PC-9 (cell line): Measurements from ENCODE around the gene TAPBP. TPM values are rescaled to one million over a fixed set of nuclear protein-coding genes. Genes with fewer than 3 reads are reported as not detected.

Source experiments
- BruUV-seq: library from RNA; stranded (reverse); fragments of 400-500 nt; replicated peaks from 2 replicates; lab custom pipeline; 2021; lab: Mats Ljungman, UMichigan
- CTCF ChIA-PET: fragments of 300-600 bp; sonication (Branson Sonifier 250); formaldehyde crosslinking; loops from one replicate; lab custom pipeline; 2022; ENCODE audit warnings: antibody characterized with exemption; lab: Charles Lee
- POLR2A ChIA-PET: fragments of 300-600 bp; sonication (Branson Sonifier 250); formaldehyde crosslinking; loops from one replicate; lab custom pipeline; 2022; ENCODE audit warnings: antibody characterized with exemption; ENCODE audit not compliant: unreplicated experiment; lab: Charles Lee
- DNase-seq, 2 experiments: peaks; one replicate each; pipeline versions ENCODE4 v3.0.0 to v3.0.0-alpha.2; 2015 to 2022; ENCODE audit warnings: mixed read lengths in 1 of 2
- H2AFZ ChIP-seq: fragments of 200-600 bp; sonication (generic); 2 replicates; pipeline ENCODE4 v1.8.1; 2017; ENCODE audit warnings: antibody characterized with exemption
- H3F3A ChIP-seq: fragments of 200-600 bp; sonication (generic); 2 replicates; pipeline ENCODE4 v1.8.1; 2017; ENCODE audit warnings: antibody characterized with exemption, mild to moderate bottlenecking, low read depth; ENCODE audit not compliant: insufficient read depth
- H3K27ac ChIP-seq: fragments of 200-600 bp; sonication (generic); 2 replicates; pipeline ENCODE4 v1.6.1; 2016; ENCODE audit warnings: mixed run types
- H3K27me3 ChIP-seq: fragments of 200-600 bp; sonication (generic); 2 replicates; pipeline ENCODE4 v1.6.1; 2016; ENCODE audit warnings: low read depth, mixed run types; ENCODE audit not compliant: insufficient read depth
- H3K36me3 ChIP-seq: fragments of 200-600 bp; sonication (generic); 2 replicates; pipeline ENCODE4 v1.6.1; 2016; ENCODE audit warnings: low read depth, mixed run types
- H3K4me1 ChIP-seq: fragments of 200-600 bp; sonication (generic); replicated peaks from 2 replicates; pipeline ENCODE4 v1.6.1; 2016; ENCODE audit warnings: mixed run types; ENCODE audit not compliant: insufficient read depth
- H3K4me2 ChIP-seq: fragments of 200-600 bp; sonication (generic); 2 replicates; pipeline ENCODE4 v1.6.1; 2017; ENCODE audit warnings: mixed run types
- H3K4me3 ChIP-seq: fragments of 200-600 bp; sonication (generic); 2 replicates; pipeline ENCODE4 v1.6.1; 2016; ENCODE audit warnings: mixed run types
- H3K79me2 ChIP-seq: fragments of 200-600 bp; sonication (generic); 2 replicates; pipeline ENCODE4 v1.6.1; 2017; ENCODE audit warnings: low read depth, mixed run types
- H3K9me2 ChIP-seq: fragments of 200-600 bp; sonication (generic); 2 replicates; pipeline ENCODE4 v1.8.1; 2017; ENCODE audit warnings: mild to moderate bottlenecking; ENCODE audit not compliant: insufficient read depth
- H3K9me3 ChIP-seq: fragments of 200-600 bp; sonication (generic); 2 replicates; pipeline ENCODE4 v1.8.1; 2016; ENCODE audit warnings: low read depth; ENCODE audit not compliant: insufficient read depth
- H4K20me1 ChIP-seq: fragments of 200-600 bp; sonication (generic); 2 replicates; pipeline ENCODE4 v1.8.1; 2017; ENCODE audit not compliant: insufficient read depth
- EZH2 ChIP-seq: fragments of 200-600 bp; sonication (generic); IDR thresholded peaks from 2 replicates; pipeline ENCODE4 v1.8.0; 2017; ENCODE audit warnings: antibody characterized with exemption, low read depth
- intact Hi-C: fragments of 100-400 bp; cut with micrococcal nuclease; formaldehyde crosslinking; loops from one replicate; pipeline ENCODE4 v1.10.0; 2022; ENCODE audit not compliant: unreplicated experiment
- total RNA-seq: library from RNA; stranded (reverse); gene quantifications from 2 replicates; pipeline ENCODE4 v1.2.3, GENCODE V29; 2021
- TF ChIP-seq, protein P1 (sequence below): fragments of 200-600 bp; sonication (generic); conservative IDR thresholded peaks from 2 replicates; pipeline ENCODE4 v1.6.1; 2017; ENCODE audit warnings: mixed run types, antibody characterized with exemption, mild to moderate bottlenecking, moderate library complexity

Gene TAPBP
- total RNA-seq, 1 experiment from 2014 or later, result 156 TPM

DNA sequence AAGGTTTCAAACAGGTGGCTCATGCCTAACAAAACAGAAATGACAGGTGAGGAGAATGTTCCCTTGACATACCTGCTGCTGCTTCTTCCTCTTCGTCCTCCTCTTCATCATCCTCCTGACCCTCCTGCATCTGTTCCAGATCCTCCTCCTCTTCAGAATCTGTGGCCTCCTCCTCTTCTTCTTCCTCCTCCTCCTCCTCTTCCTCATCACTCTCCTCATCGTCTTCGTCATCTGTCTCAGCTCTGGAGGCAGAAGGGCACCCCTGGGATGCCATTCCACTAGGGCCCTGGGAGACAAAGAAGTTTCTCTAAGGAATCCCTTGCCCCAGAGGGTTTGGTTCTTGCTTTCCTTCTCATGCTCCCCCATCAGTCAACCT, 6.0 kb upstream of the TAPBP start:
- Histone ChIP-seq H3K79me2 (peaks cover 45% of the 10 kb centered on the region), H2AFZ (no peak overlapping the region), H3K9me2 (no peaks in the 10 kb centered on the region), H4K20me1 (no peaks in the 10 kb centered on the region), H3K4me3 (no peak overlapping the region), H3K36me3 (peaks cover 20% of the 10 kb centered on the region; the same call in 1 of the 2 replicates), H3K27ac (peak overlapping the region; percentile 48), H3K4me1 (peaks cover 53% of the 10 kb centered on the region), H3F3A (peaks cover 55% of the 10 kb centered on the region), H3K27me3 (no peaks in the 10 kb centered on the region), H3K9me3 (no peaks in the 10 kb centered on the region), H3K4me2 (peak overlapping the region; percentile 97)
- no peak for DNase-seq
- TF ChIP-seq, protein P1, sequence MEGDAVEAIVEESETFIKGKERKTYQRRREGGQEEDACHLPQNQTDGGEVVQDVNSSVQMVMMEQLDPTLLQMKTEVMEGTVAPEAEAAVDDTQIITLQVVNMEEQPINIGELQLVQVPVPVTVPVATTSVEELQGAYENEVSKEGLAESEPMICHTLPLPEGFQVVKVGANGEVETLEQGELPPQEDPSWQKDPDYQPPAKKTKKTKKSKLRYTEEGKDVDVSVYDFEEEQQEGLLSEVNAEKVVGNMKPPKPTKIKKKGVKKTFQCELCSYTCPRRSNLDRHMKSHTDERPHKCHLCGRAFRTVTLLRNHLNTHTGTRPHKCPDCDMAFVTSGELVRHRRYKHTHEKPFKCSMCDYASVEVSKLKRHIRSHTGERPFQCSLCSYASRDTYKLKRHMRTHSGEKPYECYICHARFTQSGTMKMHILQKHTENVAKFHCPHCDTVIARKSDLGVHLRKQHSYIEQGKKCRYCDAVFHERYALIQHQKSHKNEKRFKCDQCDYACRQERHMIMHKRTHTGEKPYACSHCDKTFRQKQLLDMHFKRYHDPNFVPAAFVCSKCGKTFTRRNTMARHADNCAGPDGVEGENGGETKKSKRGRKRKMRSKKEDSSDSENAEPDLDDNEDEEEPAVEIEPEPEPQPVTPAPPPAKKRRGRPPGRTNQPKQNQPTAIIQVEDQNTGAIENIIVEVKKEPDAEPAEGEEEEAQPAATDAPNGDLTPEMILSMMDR, result no peak
- no peak for TF ChIP-seq EZH2
- intact Hi-C loops, result loop anchor here (10.0 kb wide), 1 partner anchor 255 kb away; no protein-coding TSS in a partner anchor
- BruUV-seq, result TSS peak; percentile 38
- CTCF ChIA-PET, result interaction anchor here (0.6 kb wide), 2 partner anchors 26 to 391 kb away, joined by 4 read pairs; partner anchors contain the start of gene UQCC2
- POLR2A ChIA-PET, result no interaction called here

DNA sequence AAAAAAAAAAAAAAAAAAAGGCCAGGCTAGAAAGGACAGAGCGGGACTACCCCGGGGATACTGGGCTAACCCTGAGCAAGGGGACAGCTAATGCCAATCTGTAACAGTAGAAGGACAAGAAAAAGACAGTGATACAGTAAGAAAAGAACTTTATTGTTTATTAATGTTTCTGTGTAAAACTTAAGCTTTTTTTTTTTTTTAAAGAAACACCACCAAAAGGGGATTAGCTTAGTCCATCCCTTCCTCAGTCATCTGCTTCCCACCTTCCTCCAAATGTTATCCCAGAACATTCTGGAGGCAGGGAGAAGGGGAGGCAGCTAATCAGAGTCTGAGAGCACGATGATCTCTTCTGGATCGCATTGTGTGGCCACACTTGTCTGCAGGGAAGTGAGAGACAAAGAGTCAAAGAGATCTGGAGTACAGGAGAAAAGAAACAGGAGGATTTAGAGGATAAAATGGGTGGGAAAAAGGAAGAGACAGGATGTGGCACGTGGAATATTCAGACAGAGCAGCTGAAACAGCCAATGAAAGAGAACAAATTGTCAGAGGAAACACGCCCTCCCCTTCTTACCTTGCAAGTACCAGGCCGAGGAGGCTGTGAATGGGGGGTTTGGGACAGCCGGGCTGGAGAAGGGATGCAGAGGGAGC, 4.7 kb upstream of the TAPBP start:
- Histone ChIP-seq H3K9me2 (no peaks in the 10 kb centered on the region), H3K4me2 (peak overlapping the region; percentile 97), H3K4me1 (peaks cover 51% of the 10 kb centered on the region), H2AFZ (peak overlapping the region; percentile 69; the same call in 1 of the 2 replicates), H3K9me3 (no peaks in the 10 kb centered on the region), H3K79me2 (peaks cover 49% of the 10 kb centered on the region), H3K4me3 (peak overlapping the region; percentile 49), H3K27ac (peak overlapping the region; percentile 66), H3K36me3 (peaks cover 20% of the 10 kb centered on the region; the same call in 1 of the 2 replicates), H3K27me3 (no peaks in the 10 kb centered on the region), H4K20me1 (no peaks in the 10 kb centered on the region), H3F3A (peaks cover 52% of the 10 kb centered on the region)
- intact Hi-C loops, result loop anchor here (10.0 kb wide), 1 partner anchor 256 kb away; no protein-coding TSS in a partner anchor
- no peak for DNase-seq
- CTCF ChIA-PET, result interaction anchor here (0.7 kb wide), 2 partner anchors 19 to 188 kb away, joined by 3 to 6 read pairs; no protein-coding TSS in a partner anchor
- no peak for TF ChIP-seq EZH2
- TF ChIP-seq, protein P1, result no peak
- POLR2A ChIA-PET, result interaction anchor here (0.5 to 1.1 kb wide), 8 partner anchors 18 to 1064 kb away, joined by 3 to 25 read pairs (median 4); partner anchors contain the start of gene RGL2
- no TSS peak for BruUV-seq

DNA sequence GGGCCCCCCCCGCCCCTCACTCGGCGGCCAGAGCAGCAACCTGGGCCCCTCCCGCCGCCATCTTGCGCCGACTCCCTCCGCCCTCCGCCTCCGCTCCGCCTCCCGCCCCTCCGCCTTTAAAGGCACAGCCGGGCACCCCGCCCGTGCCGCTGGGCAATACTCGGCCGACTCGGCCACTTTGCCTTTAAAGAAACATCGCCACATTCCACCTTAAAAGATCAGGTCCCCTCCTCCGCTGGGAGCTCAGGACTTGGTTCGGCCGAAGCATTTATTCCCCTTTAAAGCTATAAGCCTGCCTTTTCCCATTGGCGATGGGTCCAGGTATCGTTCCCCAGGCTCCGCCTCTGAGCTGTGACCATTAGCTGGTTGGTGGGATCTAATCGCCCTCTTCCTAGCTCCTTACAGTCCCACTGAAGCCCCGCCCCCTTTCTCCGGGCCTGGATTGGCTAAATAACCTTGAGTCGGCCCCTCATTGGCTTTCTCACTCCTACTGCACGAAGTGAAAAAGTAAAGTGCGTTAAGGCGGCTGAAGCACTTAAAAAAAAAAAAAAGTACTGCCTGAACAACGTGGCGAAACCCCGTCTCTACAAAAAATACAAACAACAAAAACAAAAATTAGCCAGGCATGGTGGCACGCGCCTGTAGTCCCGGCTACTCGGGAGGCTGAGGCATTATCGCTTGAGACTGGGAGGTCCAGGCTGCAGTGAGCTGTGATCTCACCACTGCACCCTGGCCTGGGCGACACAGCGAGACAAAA, 4.0 kb upstream of the TAPBP start, which contains the start of gene ZBTB22:
TSS of gene ZBTB22 (minus strand) at position 76 of the 757 bp plus-strand sequence. CDS start 828 bp downstream, outside the sequence.
- Histone ChIP-seq H3K27me3 (no peaks in the 10 kb centered on the region), H3K9me2 (no peaks in the 10 kb centered on the region), H4K20me1 (no peaks in the 10 kb centered on the region), H2AFZ (peak within 1 kb of the TSS; percentile 69), H3K79me2 (peaks cover 55% of the 10 kb centered on the region), H3K36me3 (peaks cover 20% of the 10 kb centered on the region; the same call in 1 of the 2 replicates), H3K4me1 (peaks cover 51% of the 10 kb centered on the region), H3F3A (peaks cover 55% of the 10 kb centered on the region), H3K4me3 (peak within 1 kb of the TSS; percentile 49), H3K9me3 (no peaks in the 10 kb centered on the region), H3K4me2 (peak within 1 kb of the TSS; percentile 97), H3K27ac (peak within 1 kb of the TSS; percentile 66)
- intact Hi-C loops, result loop anchor here (10.0 kb wide), 1 partner anchor 257 kb away; no protein-coding TSS in a partner anchor
- no TSS peak for BruUV-seq
- TF ChIP-seq, protein P1, result no peak
- TF ChIP-seq EZH2, result no peak
- CTCF ChIA-PET, result interaction anchor here (0.6 to 0.7 kb wide), 3 partner anchors 18 to 1126 kb away, joined by 3 to 6 read pairs (median 4); no protein-coding TSS in a partner anchor
- DNase-seq, result peak; percentile 97 to 98
- POLR2A ChIA-PET, result interaction anchor here (0.5 to 1.2 kb wide), 17 partner anchors 17 to 1064 kb away, joined by 3 to 25 read pairs (median 5); partner anchors contain the start of genes PFDN6, RGL2, RPS18 and VPS52
